IMR-90 (cell line): ENCODE data around the gene CFAP299. TPM values are rescaled to one million over a fixed set of nuclear protein-coding genes. Genes with fewer than 3 reads are reported as not detected.

Experiments used
- ATAC-seq: fragments of 200-7000 bp; cut with Tn5 transposase; 2 replicates; pipeline ENCODE4 v1.9.1; 2020; ENCODE audit warnings: low read depth, mild to moderate bottlenecking, moderate library complexity
- BruUV-seq: library from RNA; stranded (reverse); fragments of 400-500 nt; replicated peaks from 2 replicates; lab custom pipeline; 2021; lab: Mats Ljungman, UMichigan
- CTCF ChIA-PET: fragments of 300-600 bp; formaldehyde crosslinking; extraction: SDS; loops from one replicate; lab custom pipeline; 2021; ENCODE audit warnings: antibody characterized with exemption; lab: Yijun Ruan, JAX
- POLR2A ChIA-PET: fragments of 300-600 bp; sonication (Branson Sonifier 250); formaldehyde crosslinking; loops from one replicate; lab custom pipeline; 2022; ENCODE audit warnings: antibody characterized with exemption; ENCODE audit not compliant: unreplicated experiment; lab: Charles Lee
- DNase-seq: peaks from one replicate; pipeline ENCODE4 v3.0.0; 2013
- H2AFZ ChIP-seq: replicated peaks from 2 replicates; pipeline ENCODE3; 2013; ENCODE audit warnings: low read length, mild to moderate bottlenecking; ENCODE audit not compliant: poor library complexity
- H2AK5ac ChIP-seq: 2 replicates; pipeline ENCODE4 v1.6.1; 2013; ENCODE audit warnings: low read depth, low read length, inconsistent platforms
- H2AK9ac ChIP-seq: replicated peaks from 2 replicates; pipeline ENCODE3; 2013; ENCODE audit warnings: mild to moderate bottlenecking, low read depth, low read length, moderate library complexity; ENCODE audit not compliant: poor library complexity
- H2BK120ac ChIP-seq: 2 replicates; pipeline ENCODE4 v1.6.1; 2013; ENCODE audit warnings: low read depth, low read length, inconsistent platforms
- H2BK15ac ChIP-seq: 3 replicates; pipeline ENCODE4 v1.6.1; 2013; ENCODE audit warnings: low read depth, low read length, inconsistent platforms
- H2BK20ac ChIP-seq: 2 replicates; pipeline ENCODE4 v1.6.1; 2013; ENCODE audit warnings: low read depth, mild to moderate bottlenecking, inconsistent platforms, low read length, moderate library complexity
- H2BK5ac ChIP-seq: 2 replicates; pipeline ENCODE4 v1.6.1; 2013; ENCODE audit warnings: mild to moderate bottlenecking, low read depth, low read length, inconsistent platforms; ENCODE audit not compliant: poor library complexity, severe bottlenecking
- H3K14ac ChIP-seq: replicated peaks from 2 replicates; pipeline ENCODE4 v1.6.1; 2013; ENCODE audit warnings: low read depth, low read length, inconsistent platforms
- H3K18ac ChIP-seq: 2 replicates; pipeline ENCODE4 v1.6.1; 2013; ENCODE audit warnings: low read depth, low read length, control low read depth
- H3K23ac ChIP-seq: 2 replicates; pipeline ENCODE4 v1.6.1; 2013; ENCODE audit warnings: low read depth, low read length, inconsistent platforms
- H3K27ac ChIP-seq: 2 replicates; pipeline ENCODE4 v1.5.1; 2013; ENCODE audit warnings: mild to moderate bottlenecking, control low read depth, low read length; ENCODE audit not compliant: insufficient read depth
- H3K27me3 ChIP-seq: 2 replicates; pipeline ENCODE4 v1.6.1; 2013; ENCODE audit warnings: low read length; ENCODE audit not compliant: control insufficient read depth, insufficient read depth
- H3K36me3 ChIP-seq: 2 replicates; pipeline ENCODE4 v1.6.1; 2013; ENCODE audit warnings: low read length, mixed read lengths; ENCODE audit not compliant: control insufficient read depth, insufficient read depth
- H3K4ac ChIP-seq: 2 replicates; pipeline ENCODE4 v1.6.1; 2013; ENCODE audit warnings: low read depth, low read length, inconsistent platforms
- H3K4me1 ChIP-seq: 2 replicates; pipeline ENCODE4 v1.6.1; 2013; ENCODE audit warnings: low read length, mixed read lengths; ENCODE audit not compliant: control insufficient read depth, insufficient read depth
- H3K4me2 ChIP-seq: 2 replicates; pipeline ENCODE4 v1.6.1; 2013; ENCODE audit warnings: low read depth, mild to moderate bottlenecking, control low read depth, low read length, moderate library complexity
- H3K4me3 ChIP-seq: 2 replicates; pipeline ENCODE4 v1.5.1; 2013; ENCODE audit warnings: low read depth, mild to moderate bottlenecking, control low read depth, low read length, moderate library complexity; ENCODE audit not compliant: insufficient read depth
- H3K56ac ChIP-seq: 2 replicates; pipeline ENCODE4 v1.6.1; 2013; ENCODE audit warnings: low read length, inconsistent platforms; ENCODE audit not compliant: insufficient read depth; ENCODE audit errors: extremely low read depth
- H3K79me1 ChIP-seq, 2 experiments: 2 replicates each; pipeline ENCODE4 v1.6.1; 2013; ENCODE audit warnings: low read length in 2 of 2, inconsistent platforms in 1 of 2, low read depth in 1 of 2
- H3K9ac ChIP-seq: 2 replicates; pipeline ENCODE4 v1.6.1; 2013; ENCODE audit warnings: low read depth, low read length, control low read depth
- H3K9me1 ChIP-seq: 2 replicates; pipeline ENCODE4 v1.6.1; 2013; ENCODE audit warnings: low read length, inconsistent platforms; ENCODE audit not compliant: insufficient read depth
- H3K9me3 ChIP-seq: 2 replicates; pipeline ENCODE4 v1.6.1; 2013; ENCODE audit warnings: low read length; ENCODE audit not compliant: control insufficient read depth, insufficient read depth
- H4K20me1 ChIP-seq: 2 replicates; pipeline ENCODE4 v1.6.1; 2013; ENCODE audit warnings: low read length, inconsistent platforms; ENCODE audit not compliant: insufficient read depth
- H4K5ac ChIP-seq: 2 replicates; pipeline ENCODE4 v1.6.1; 2013; ENCODE audit warnings: mild to moderate bottlenecking, low read depth, low read length, control low read depth
- H4K8ac ChIP-seq, 2 experiments: 2 replicates each; pipeline ENCODE4 v1.6.1; 2013; ENCODE audit warnings: low read depth in 2 of 2, low read length in 2 of 2, control low read depth in 1 of 2, inconsistent platforms in 1 of 2
- H4K91ac ChIP-seq: 2 replicates; pipeline ENCODE4 v1.6.1; 2013; ENCODE audit warnings: low read depth, low read length, inconsistent platforms; ENCODE audit not compliant: insufficient read depth
- BHLHE40 ChIP-seq: fragments of 150-350 bp; IDR thresholded peaks from 2 replicates; pipeline ENCODE4 v1.6.1; 2016; ENCODE audit warnings: mild to moderate bottlenecking, low read depth, low read length
- CHD1 ChIP-seq: IDR thresholded peaks from 2 replicates; pipeline ENCODE4 v1.6.1; 2012; ENCODE audit warnings: low read depth, low read length, improper control_type of control experiment
- ELK1 ChIP-seq: fragments of 150-350 bp; IDR thresholded peaks from 2 replicates; pipeline ENCODE4 v1.6.1; 2016; ENCODE audit warnings: low read depth, mild to moderate bottlenecking, low read length, moderate library complexity, borderline replicate concordance
- FOS ChIP-seq: fragments of 150-350 bp; IDR thresholded peaks from 2 replicates; pipeline ENCODE4 v1.6.1; 2016; ENCODE audit warnings: low read depth, low read length
- MAFK ChIP-seq: IDR thresholded peaks from 2 replicates; pipeline ENCODE4 v1.6.1; 2012; ENCODE audit warnings: low read depth, low read length, improper control_type of control experiment
- MAZ ChIP-seq: IDR thresholded peaks from 2 replicates; pipeline ENCODE4 v1.6.1; 2012; ENCODE audit warnings: low read depth, mild to moderate bottlenecking, low read length, improper control_type of control experiment, moderate library complexity, borderline replicate concordance
- POLR2A ChIP-seq: IDR thresholded peaks from 2 replicates; pipeline ENCODE4 v1.6.1; 2012; ENCODE audit warnings: mild to moderate bottlenecking, low read depth, low read length
- RCOR1 ChIP-seq: IDR thresholded peaks from 2 replicates; pipeline ENCODE4 v1.6.1; 2012; ENCODE audit warnings: mild to moderate bottlenecking, low read length, improper control_type of control experiment; ENCODE audit not compliant: insufficient replicate concordance
- WGBS, 2 experiments: methylation state at CpG; one replicate each; pipeline versions ENCODE4 v1.1.5 to v1.1.7; 2013; ENCODE audit warnings: missing lambda C conversion rate in 2 of 2; ENCODE audit not compliant: insufficient read length in 1 of 2; ENCODE audit errors: extremely low coverage in 2 of 2; 5-methylcytosine and 5-hydroxymethylcytosine counted together
- dilution Hi-C: fragments of 300-500 bp; cut with HindIII; formaldehyde crosslinking; loops from one replicate; pipeline ENCODE4 v1.14.3; 2018; ENCODE audit warnings: low sequenced_read_pairs; ENCODE audit not compliant: unreplicated experiment
- in situ Hi-C: fragments of 300-500 bp; cut with MboI; formaldehyde crosslinking; loops from 3 replicates; pipeline ENCODE4 v1.14.3; 2019; ENCODE audit warnings: low sequenced_read_pairs, inconsistent platforms, mixed read lengths
- intact Hi-C: fragments of 100-400 bp; cut with micrococcal nuclease; formaldehyde crosslinking; loops from 2 replicates; pipeline ENCODE4 v1.10.0; 2022
- polyA plus RNA-seq, 3 experiments: library from polyadenylated mRNA; depleted of rRNA; stranded (reverse); fragments of >200 nt; gene quantifications; 2 replicates each; pipeline ENCODE4 v1.2.3, GENCODE V29; 2012; ENCODE audit warnings: low replicate concordance in 1 of 3
- total RNA-seq: library from RNA; depleted of rRNA; stranded (reverse); fragments of >200 nt; gene quantifications from 2 replicates; pipeline ENCODE4 v1.2.3, GENCODE V29; 2012
- TF ChIP-seq, protein P1 (sequence below): conservative IDR thresholded peaks from 2 replicates; pipeline ENCODE4 v1.5.1; 2012; ENCODE audit warnings: mild to moderate bottlenecking, low read depth, low read length, improper control_type of control experiment

CFAP299 gene
- total and polyA plus RNA-seq, 2 of the 4 experiments (the other 2 are of a cell fraction) = 1.0 to 1.1 TPM

- no peak overlapping the region for H3K27ac ChIP-seq
- CTCF ChIA-PET = interaction anchor here (1.0 to 1.5 kb wide), 4 partner anchors 11 to 28 kb away, joined by 3 to 4 read pairs (median 3); no protein-coding TSS in a partner anchor
- intact Hi-C loops = loop anchor here (5.0 kb wide), 1 partner anchor 70 kb away; no protein-coding TSS in a partner anchor
- peak overlapping the region; percentile 97 for H2BK120ac ChIP-seq
- POLR2A ChIA-PET = interaction anchor here (0.7 kb wide), 1 partner anchor 291 kb away, joined by 3 read pairs; no protein-coding TSS in a partner anchor
- H3K79me1 ChIP-seq = peaks cover 3 to 36% of the 10 kb centered on the region in 2 experiments; a peak in 3 of 4 replicates
- WGBS, 2 experiments = no CpG with 5 or more reads among the region's 1 CpG
- H4K8ac ChIP-seq = peak overlapping the region; percentile 36 to 45
- peaks cover 14% of the 10 kb centered on the region for H3K4me1 ChIP-seq
- H3K4me2 ChIP-seq = peak overlapping the region; percentile 81; the same call in 1 of the 2 replicates
- H2BK20ac ChIP-seq = peak overlapping the region; percentile 76; the same call in 1 of the 2 replicates
- peak overlapping the region; percentile 54; the same call in 1 of the 2 replicates for H3K4ac ChIP-seq
- dilution Hi-C loops = no loop called here
- DNase-seq (peak; percentile 41), ATAC-seq (no peak)
- no TSS peak for BruUV-seq
- H3K9ac ChIP-seq = no peak overlapping the region
- H4K5ac ChIP-seq = no peak overlapping the region
- no peaks in the 10 kb centered on the region; the same call in 1 of the 2 replicates for H3K36me3 ChIP-seq
- H3K56ac ChIP-seq = peak overlapping the region; percentile 43; the same call in 1 of the 2 replicates
- peaks cover 3% of the 10 kb centered on the region; the same call in 1 of the 2 replicates for H3K9me1 ChIP-seq
- peak overlapping the region; percentile 68; the same call in 2 of the 3 replicates for H2BK15ac ChIP-seq
- H3K9me3 ChIP-seq = no peaks in the 10 kb centered on the region
- H3K18ac ChIP-seq = peak overlapping the region; percentile 7; the same call in 1 of the 2 replicates
- H2AK9ac ChIP-seq = no peak overlapping the region
- in situ Hi-C loops = no loop called here
- H4K20me1 ChIP-seq = no peaks in the 10 kb centered on the region
- 0 out of 2 replicates have a peak overlapping the region, but pooled peaks have one; percentile 20 for H2AK5ac ChIP-seq
- TF ChIP-seq MAZ (no peak), ELK1 (no peak), BHLHE40 (no peak), FOS (no peak), MAFK (no peak), RCOR1 (no peak), CHD1 (no peak), POLR2A (no peak)
- TF ChIP-seq, protein P1, sequence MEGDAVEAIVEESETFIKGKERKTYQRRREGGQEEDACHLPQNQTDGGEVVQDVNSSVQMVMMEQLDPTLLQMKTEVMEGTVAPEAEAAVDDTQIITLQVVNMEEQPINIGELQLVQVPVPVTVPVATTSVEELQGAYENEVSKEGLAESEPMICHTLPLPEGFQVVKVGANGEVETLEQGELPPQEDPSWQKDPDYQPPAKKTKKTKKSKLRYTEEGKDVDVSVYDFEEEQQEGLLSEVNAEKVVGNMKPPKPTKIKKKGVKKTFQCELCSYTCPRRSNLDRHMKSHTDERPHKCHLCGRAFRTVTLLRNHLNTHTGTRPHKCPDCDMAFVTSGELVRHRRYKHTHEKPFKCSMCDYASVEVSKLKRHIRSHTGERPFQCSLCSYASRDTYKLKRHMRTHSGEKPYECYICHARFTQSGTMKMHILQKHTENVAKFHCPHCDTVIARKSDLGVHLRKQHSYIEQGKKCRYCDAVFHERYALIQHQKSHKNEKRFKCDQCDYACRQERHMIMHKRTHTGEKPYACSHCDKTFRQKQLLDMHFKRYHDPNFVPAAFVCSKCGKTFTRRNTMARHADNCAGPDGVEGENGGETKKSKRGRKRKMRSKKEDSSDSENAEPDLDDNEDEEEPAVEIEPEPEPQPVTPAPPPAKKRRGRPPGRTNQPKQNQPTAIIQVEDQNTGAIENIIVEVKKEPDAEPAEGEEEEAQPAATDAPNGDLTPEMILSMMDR = no peak
- no peak overlapping the region for H3K4me3 ChIP-seq
- no peaks in the 10 kb centered on the region for H3K27me3 ChIP-seq
- peak overlapping the region; percentile 77; the same call in 1 of the 2 replicates for H3K23ac ChIP-seq
- H2BK5ac ChIP-seq = peak overlapping the region; percentile 98
- peak overlapping the region; percentile 34; the same call in 1 of the 2 replicates for H4K91ac ChIP-seq
- H2AFZ ChIP-seq = no peak overlapping the region
- peak overlapping the region; percentile 72 for H3K14ac ChIP-seq
Measured at GRCh38 chr4:80307183-80307735, 28.3 kb upstream of the CFAP299 start.
